HL-60 (cell line): Measurements from ENCODE around the gene PSMD4.

Experiments
- DNase-seq, 2 experiments: peaks; one replicate each; pipeline ENCODE4 v3.0.0-alpha.2; 2010 to 2020; ENCODE audit warnings: low read depth in 1 of 2, low spot score in 1 of 2
- H3K27ac ChIP-seq: fragments of 250-450 bp; sonication (Bioruptor Pico); replicated peaks from 2 replicates; pipeline ENCODE4 v1.5.1; 2020; ENCODE audit warnings: mild to moderate bottlenecking, moderate library complexity
- H3K27me3 ChIP-seq: fragments of 250-450 bp; sonication (Bioruptor Pico); 2 replicates; pipeline ENCODE4 v1.5.1; 2021; ENCODE audit warnings: mild to moderate bottlenecking, moderate library complexity; ENCODE audit not compliant: insufficient read depth, poor library complexity, severe bottlenecking
- H3K4me3 ChIP-seq: replicated peaks from 2 replicates; pipeline ENCODE4 v1.5.1; 2011; ENCODE audit warnings: mild to moderate bottlenecking, control low read depth, low read length; ENCODE audit not compliant: insufficient read depth
- CTCF ChIP-seq: IDR thresholded peaks from one replicate; pipeline ENCODE4 v1.5.1; 2011; ENCODE audit warnings: low read length, control low read depth, inconsistent platforms; ENCODE audit not compliant: insufficient read depth
- GABPA ChIP-seq: IDR thresholded peaks from 2 replicates; pipeline ENCODE4 v1.6.1; 2012; ENCODE audit warnings: low read depth
- POLR2AphosphoS5 ChIP-seq: IDR thresholded peaks from 2 replicates; pipeline ENCODE4 v1.6.1; 2012; ENCODE audit warnings: low read depth
- REST ChIP-seq: IDR thresholded peaks from 2 replicates; pipeline ENCODE4 v1.6.1; 2012; ENCODE audit warnings: low read depth; ENCODE audit not compliant: insufficient replicate concordance
- SPI1 ChIP-seq: IDR thresholded peaks from 2 replicates; pipeline ENCODE4 v1.6.1; 2012; ENCODE audit warnings: low read depth, mild to moderate bottlenecking, borderline replicate concordance

PSMD4 gene

GRCh38 chr1:151265446-151266236, 11.1 kb downstream of the PSMD4 start:
- TF ChIP-seq GABPA, result no peak
- no peak for TF ChIP-seq CTCF
- no peak for TF ChIP-seq POLR2AphosphoS5
- TF ChIP-seq REST, result no peak
- TF ChIP-seq SPI1, result no peak
- Histone ChIP-seq H3K27ac (no peak overlapping the region), H3K4me3 (no peak overlapping the region), H3K27me3 (no peaks in the 10 kb centered on the region)
- DNase-seq, result no peak

- no peak for DNase-seq
- Histone ChIP-seq H3K4me3 (no peak overlapping the region), H3K27me3 (no peaks in the 10 kb centered on the region), H3K27ac (no peak overlapping the region)
- no peak for TF ChIP-seq REST
- no peak for TF ChIP-seq SPI1
- no peak for TF ChIP-seq CTCF
- TF ChIP-seq POLR2AphosphoS5, result no peak
- no peak for TF ChIP-seq GABPA
These were observed 11.8 kb downstream of the PSMD4 start for GRCh38 chr1:151266315-151266714.

GRCh38 chr1:151266821-151267220, 12.3 kb downstream of the PSMD4 start:
- Histone ChIP-seq H3K27ac (no peak overlapping the region), H3K4me3 (no peak overlapping the region), H3K27me3 (no peaks in the 10 kb centered on the region)
- no peak for DNase-seq
- no peak for TF ChIP-seq SPI1
- TF ChIP-seq POLR2AphosphoS5, result no peak
- no peak for TF ChIP-seq GABPA
- no peak for TF ChIP-seq REST
- TF ChIP-seq CTCF, result no peak
